HEK293T (cell line): ENCODE results near the gene SPX.

Experiments
- CTBP1 ChIP-seq: fragments of 450-650 bp; IDR thresholded peaks from 2 replicates; pipeline ENCODE4 v1.6.1; 2016; ENCODE audit warnings: borderline replicate concordance
- FOXM1 ChIP-seq: fragments of 450-650 bp; IDR thresholded peaks from 2 replicates; pipeline ENCODE4 v1.6.1; 2017; ENCODE audit warnings: mild to moderate bottlenecking, borderline replicate concordance
- LEF1 ChIP-seq: fragments of 450-650 bp; IDR thresholded peaks from 2 replicates; pipeline ENCODE4 v1.6.1; 2017; ENCODE audit warnings: mild to moderate bottlenecking, borderline replicate concordance
- SP1 ChIP-seq: fragments of 450-650 bp; IDR thresholded peaks from 2 replicates; pipeline ENCODE4 v1.6.1; 2017
- SUZ12 ChIP-seq: fragments of 450-650 bp; IDR thresholded peaks from 2 replicates; pipeline ENCODE4 v1.6.1; 2016; ENCODE audit warnings: mild to moderate bottlenecking
- TARDBP ChIP-seq: fragments of 450-650 bp; IDR thresholded peaks from 2 replicates; pipeline ENCODE4 v1.6.1; 2016
- TF ChIP-seq, protein P1 (sequence below): fragments of 450-650 bp; IDR thresholded peaks from 2 replicates; pipeline ENCODE4 v1.6.1; 2016

DNA sequence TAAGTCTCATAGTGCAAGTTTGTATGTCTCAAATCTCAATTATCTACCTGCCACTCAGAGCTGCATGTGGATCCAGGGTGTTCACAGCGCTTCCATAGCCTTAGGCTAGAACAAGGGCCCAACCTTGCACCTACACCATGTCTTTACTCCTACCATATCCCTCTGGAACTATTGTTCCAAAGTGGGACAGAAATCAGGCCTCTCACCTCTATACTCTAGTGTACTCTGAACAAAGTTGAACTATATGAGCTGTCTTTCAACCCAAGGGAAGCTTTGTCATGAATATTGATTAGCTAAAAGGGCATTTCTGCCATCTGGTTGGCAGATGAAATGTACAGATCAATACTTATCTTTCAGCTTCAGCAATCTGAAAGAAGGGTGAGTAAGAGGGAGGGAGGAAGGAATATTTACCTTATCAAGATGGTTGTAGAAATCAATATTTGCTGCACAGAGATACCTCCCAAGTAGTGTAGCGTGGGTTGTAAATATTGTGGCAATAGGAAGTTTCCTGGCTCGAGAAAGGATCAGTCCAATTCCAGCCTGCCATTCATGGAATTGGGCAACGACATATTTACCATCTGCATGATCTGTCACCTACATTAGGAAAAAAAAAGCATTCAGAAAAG lies 47.8 kb downstream of the SPX start:
- TF ChIP-seq TARDBP = no peak
- no peak for TF ChIP-seq SP1
- no peak for TF ChIP-seq CTBP1
- TF ChIP-seq FOXM1 = no peak
- TF ChIP-seq SUZ12 = no peak
- TF ChIP-seq, protein P1, sequence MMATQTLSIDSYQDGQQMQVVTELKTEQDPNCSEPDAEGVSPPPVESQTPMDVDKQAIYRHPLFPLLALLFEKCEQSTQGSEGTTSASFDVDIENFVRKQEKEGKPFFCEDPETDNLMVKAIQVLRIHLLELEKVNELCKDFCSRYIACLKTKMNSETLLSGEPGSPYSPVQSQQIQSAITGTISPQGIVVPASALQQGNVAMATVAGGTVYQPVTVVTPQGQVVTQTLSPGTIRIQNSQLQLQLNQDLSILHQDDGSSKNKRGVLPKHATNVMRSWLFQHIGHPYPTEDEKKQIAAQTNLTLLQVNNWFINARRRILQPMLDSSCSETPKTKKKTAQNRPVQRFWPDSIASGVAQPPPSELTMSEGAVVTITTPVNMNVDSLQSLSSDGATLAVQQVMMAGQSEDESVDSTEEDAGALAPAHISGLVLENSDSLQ = no peak
- TF ChIP-seq LEF1 = no peak
